A375 (cell line): Measurements from ENCODE around the gene KRTAP10-7. TPM values are rescaled to one million over a fixed set of nuclear protein-coding genes. Genes with fewer than 3 reads are reported as not detected.

Source experiments
- total RNA-seq: library from RNA; depleted of rRNA; stranded (reverse); fragments of >200 nt; shearing (Covaris generic); gene quantifications from 2 replicates; pipeline ENCODE4 v1.2.3, GENCODE V29; 2014; rRNA removed

KRTAP10-7 gene
- total RNA-seq: not detected in 2 replicates

GRCh38 chr21:44600118-44600978 lies at the start of gene KRTAP10-7:
Gene KRTAP10-7 (plus strand): TSS chr21:44600597. CDS start chr21:44600622, 25 bp downstream.

GRCh38 chr21:44551340-44551961 lies 48.9 kb upstream of the KRTAP10-7 start, which contains the start of gene KRTAP10-2:
Gene KRTAP10-2 (minus strand): TSS chr21:44551505. CDS start chr21:44551458, 47 bp downstream.

GRCh38 chr21:44558695-44559094 lies 41.7 kb upstream of the KRTAP10-7 start, which contains the start of gene KRTAP10-3:
Gene KRTAP10-3 (minus strand): TSS chr21:44558795. CDS start chr21:44558715, 80 bp downstream.

DNA sequence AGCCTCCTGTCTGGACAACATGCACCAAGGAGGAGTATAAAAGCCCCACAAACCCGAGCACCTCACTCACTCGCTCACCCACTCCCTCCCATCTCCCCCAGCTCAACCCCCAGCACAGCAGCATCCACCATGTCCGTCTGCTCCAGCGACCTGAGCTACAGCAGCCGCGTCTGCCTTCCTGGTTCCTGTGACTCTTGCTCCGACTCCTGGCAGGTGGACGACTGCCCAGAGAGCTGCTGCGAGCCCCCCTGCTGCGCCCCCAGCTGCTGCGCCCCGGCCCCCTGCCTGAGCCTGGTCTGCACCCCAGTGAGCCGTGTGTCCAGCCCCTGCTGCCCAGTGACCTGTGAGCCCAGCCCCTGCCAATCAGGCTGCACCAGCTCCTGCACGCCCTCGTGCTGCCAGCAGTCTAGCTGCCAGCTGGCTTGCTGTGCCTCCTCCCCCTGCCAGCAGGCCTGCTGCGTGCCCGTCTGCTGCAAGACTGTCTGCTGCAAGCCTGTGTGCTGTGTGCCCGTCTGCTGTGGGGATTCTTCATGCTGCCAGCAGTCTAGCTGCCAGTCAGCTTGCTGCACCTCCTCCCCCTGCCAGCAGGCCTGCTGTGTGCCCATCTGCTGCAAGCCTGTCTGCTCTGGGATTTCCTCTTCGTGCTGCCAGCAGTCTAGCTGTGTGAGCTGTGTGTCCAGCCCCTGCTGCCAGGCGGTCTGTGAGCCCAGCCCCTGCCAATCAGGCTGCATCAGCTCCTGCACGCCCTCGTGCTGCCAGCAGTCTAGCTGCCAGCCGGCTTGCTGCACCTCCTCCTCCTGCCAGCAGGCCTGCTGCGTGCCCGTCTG lies 26.6 kb upstream of the KRTAP10-7 start, which contains the start of gene KRTAP10-4:
Gene KRTAP10-4, plus strand, starts transcription at position 100 of the 827 bp plus-strand sequence. Its CDS starts 30 bp downstream, at position 130.

DNA sequence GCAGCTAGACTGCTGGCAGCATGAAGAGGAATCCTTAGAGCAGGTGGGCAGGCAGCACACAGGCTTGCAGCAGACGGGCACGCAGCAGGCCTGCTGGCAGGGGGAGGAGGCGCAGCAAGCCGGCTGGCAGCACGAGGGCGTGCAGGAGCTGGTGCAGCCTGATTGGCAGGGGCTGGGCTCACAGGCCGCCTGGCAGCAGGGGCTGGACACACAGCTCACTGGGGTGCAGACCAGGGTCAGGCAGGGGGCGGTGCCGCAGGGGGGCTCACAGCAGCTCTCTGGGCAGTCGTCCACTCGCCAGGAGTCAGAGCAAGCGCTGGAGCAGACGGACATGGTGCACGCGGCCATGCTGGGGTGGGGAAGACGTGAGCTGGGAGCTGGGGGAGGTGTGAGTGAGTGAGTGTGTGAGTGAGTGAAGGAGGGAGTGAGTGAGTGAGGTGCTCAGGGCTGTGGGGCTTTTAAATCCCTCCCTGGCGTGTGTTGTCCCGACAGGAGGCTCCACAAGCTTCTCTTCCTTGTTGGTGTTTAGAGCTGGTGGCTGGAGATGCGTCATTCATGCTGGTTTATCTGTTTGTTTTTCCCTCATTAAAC lies 20.1 kb upstream of the KRTAP10-7 start, which contains the start of gene KRTAP10-5:
Gene KRTAP10-5, minus strand, starts transcription at position 374 of the 591 bp plus-strand sequence. Its CDS starts 26 bp downstream, at position 348.

DNA sequence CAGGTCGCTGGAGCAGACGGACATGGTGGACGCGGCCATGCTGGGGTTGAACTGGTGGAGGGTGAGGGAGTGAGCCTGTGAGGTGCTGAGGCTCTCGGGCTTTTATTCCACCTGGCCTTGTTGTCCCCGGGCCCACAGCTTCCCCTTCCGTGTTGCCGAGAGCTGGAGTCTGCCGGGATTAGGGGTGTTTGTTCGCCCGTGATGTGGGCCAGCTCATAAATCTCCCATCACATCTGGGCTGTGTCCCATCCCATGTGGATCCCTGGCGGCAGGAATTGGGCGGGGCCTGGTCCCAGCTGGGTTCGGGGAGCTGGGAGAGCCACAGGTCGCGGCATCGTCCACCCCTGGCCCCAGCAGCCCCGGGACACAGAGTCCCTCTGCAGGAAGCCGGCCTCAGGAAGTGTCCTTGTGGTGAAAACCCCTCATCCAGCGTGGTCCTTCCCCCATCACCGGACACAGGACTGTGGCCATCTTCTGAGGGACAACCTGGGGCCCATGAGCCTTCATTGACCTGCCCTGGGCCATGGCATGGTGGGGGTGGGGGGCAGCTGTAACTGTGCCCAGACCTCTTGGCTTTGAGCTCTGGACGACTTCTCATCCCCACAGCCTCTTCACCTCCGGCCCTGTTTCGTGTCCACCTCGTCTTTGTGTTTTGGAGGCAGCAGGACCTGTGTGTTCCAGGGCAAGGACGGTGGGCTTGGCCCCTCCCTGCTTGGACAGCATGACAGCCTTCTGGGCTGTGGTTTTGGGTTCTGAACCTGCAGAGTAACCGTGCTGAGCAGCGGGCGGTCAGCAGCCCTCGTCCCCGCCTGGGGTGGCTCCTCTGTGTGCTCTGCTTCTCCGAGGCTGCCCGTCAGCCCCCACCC lies 7.7 kb upstream of the KRTAP10-7 start, which contains the start of gene KRTAP10-6:
Gene KRTAP10-6, minus strand, starts transcription at position 60 of the 866 bp plus-strand sequence. Its CDS starts 21 bp downstream, at position 39.

GRCh38 chr21:44612029-44612486 lies 11.7 kb downstream of the KRTAP10-7 start, which contains the start of gene KRTAP10-8:
Gene KRTAP10-8 (plus strand): TSS chr21:44612079. CDS start chr21:44612101, 22 bp downstream.

DNA sequence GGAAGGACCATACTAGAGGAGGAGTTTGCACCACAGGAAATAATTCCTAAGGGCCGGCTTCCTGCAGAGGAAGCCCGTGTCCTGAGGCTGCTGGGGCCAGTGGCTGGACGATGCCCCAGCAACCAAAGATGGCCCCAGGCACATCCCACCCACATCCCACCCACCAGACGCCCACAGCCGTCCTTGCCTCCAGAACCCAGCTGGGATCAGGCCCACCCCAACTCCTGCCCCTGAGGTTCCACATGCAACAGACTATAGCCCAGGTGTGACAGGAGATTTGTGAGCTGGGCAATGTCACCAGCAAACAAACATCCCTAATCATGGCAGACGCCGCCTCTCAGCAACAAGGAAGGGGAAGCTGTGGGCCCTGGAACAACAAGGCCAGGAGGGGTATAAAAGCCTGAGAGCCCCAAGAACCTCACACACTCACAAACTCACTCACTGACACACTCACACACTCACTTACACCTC lies 26.3 kb downstream of the KRTAP10-7 start, which contains the start of gene KRTAP10-9:
Gene KRTAP10-9, plus strand, starts transcription at position 421 of the 471 bp plus-strand sequence. CDS start 79 bp downstream, outside the sequence.

DNA sequence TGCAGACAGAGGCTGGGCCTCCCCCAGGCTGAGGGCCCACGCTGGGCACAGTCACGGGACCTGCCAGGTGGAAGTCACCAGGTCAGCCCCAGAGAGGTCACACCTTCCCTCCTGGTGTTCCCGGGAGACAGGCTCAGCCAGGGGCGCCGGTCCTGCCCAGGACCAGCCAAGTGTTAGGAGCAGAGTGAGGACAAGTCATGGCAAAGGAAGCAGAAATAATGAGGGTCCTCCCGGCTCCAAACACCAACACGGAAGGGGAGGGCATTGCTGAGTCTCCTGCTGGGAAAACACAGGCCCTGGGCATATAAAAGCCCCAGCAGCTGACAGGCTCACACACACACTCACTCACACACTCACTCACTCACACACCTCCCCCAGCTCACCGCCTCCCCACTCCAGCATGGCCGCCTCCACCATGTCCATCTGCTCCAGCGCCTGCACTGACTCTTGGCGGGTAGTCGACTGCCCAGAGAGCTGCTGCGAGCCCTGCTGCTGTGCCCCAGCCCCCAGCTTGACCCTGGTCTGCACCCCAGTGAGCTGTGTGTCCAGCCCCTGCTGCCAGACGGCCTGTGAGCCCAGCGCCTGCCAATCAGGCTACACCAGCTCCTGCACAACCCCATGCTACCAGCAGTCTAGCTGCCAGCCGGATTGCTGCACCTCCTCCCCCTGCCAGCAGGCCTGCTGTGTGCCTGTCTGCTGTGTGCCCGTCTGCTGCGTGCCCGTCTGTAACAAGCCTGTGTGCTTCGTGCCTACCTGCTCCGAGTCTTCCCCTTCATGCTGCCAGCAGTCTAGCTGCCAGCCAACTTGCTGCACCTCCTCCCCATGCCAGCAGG lies 36.8 kb downstream of the KRTAP10-7 start, which contains the start of gene KRTAP10-10:
Gene KRTAP10-10, plus strand, starts transcription at position 339 of the 833 bp plus-strand sequence. Its CDS starts 62 bp downstream, at position 401.

DNA sequence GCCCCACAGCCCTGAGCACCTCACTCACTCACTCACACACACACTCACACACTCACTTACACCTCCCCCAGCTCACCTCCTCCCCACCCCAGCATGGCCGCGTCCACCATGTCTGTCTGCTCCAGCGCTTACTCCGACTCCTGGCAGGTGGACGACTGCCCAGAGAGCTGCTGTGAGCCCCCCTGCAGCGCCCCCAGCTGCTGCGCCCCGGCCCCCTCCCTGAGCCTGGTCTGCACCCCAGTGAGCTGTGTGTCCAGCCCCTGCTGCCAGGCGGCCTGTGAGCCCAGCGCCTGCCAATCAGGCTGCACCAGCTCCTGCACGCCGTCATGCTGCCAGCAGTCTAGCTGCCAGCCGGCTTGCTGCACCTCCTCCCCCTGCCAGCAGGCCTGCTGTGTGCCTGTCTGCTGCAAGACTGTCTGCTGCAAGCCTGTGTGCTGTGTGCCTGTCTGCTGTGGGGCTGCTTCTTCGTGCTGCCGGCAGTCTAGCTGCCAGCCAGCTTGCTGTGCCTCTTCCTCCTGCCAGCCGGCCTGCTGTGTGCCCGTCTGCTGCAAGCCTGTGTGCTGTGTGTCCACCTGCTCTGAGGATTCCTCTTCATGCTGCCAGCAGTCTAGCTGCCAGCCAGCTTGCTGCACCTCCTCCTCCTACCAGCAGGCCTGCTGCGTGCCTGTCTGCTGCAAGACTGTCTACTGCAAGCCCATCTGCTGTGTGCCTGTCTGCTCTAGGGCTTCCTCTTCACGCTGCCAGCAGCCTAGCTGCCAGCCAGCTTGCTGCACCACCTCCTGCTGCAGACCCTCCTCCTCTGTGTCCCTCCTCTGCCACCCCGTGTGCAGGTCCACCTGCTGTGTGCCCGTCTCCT lies 46.2 kb downstream of the KRTAP10-7 start, which contains the start of gene KRTAP10-11:
Gene KRTAP10-11, plus strand, starts transcription at position 49 of the 856 bp plus-strand sequence. Its CDS starts 45 bp downstream, at position 94.

Other genes with a start within 250 kb of the KRTAP10-7 start
- 11.1 and 11.2 TPM in 2 replicates for gene TRPM2, start 247.0 kb upstream of the KRTAP10-7 start, total RNA-seq
- gene LRRC3, start 145.1 kb upstream of the KRTAP10-7 start, total RNA-seq: 0.08 and 0.11 TPM in 2 replicates
- not detected in 2 replicates for gene KRTAP10-1, start 60.4 kb upstream of the KRTAP10-7 start, total RNA-seq
- not detected in 2 replicates for gene KRTAP10-2, start 49.1 kb upstream of the KRTAP10-7 start, total RNA-seq
- gene KRTAP10-3, start 41.8 kb upstream of the KRTAP10-7 start, total RNA-seq: not detected in 2 replicates
- not detected in 2 replicates for gene KRTAP10-4, start 26.9 kb upstream of the KRTAP10-7 start, total RNA-seq
- not detected in 2 replicates for gene KRTAP10-5, start 20.0 kb upstream of the KRTAP10-7 start, total RNA-seq
- gene KRTAP10-6, start 8.1 kb upstream of the KRTAP10-7 start, total RNA-seq: not detected in 2 replicates
- not detected in 2 replicates for gene KRTAP10-8, start 11.5 kb downstream of the KRTAP10-7 start, total RNA-seq
- gene KRTAP10-9, start 26.5 kb downstream of the KRTAP10-7 start, total RNA-seq: not detected in 2 replicates
- gene KRTAP10-10, start 36.8 kb downstream of the KRTAP10-7 start, total RNA-seq: not detected in 2 replicates
- gene KRTAP10-11, start 45.8 kb downstream of the KRTAP10-7 start, total RNA-seq: not detected in 2 replicates
- gene KRTAP12-4, start 54.1 kb downstream of the KRTAP10-7 start, total RNA-seq: not detected in 2 replicates
- gene KRTAP12-3, start 57.3 kb downstream of the KRTAP10-7 start, total RNA-seq: not detected in 2 replicates
- not detected in 2 replicates for gene KRTAP12-2, start 66.3 kb downstream of the KRTAP10-7 start, total RNA-seq
- not detected in 2 replicates for gene KRTAP12-1, start 81.6 kb downstream of the KRTAP10-7 start, total RNA-seq
- not detected in 2 replicates for gene KRTAP10-12, start 96.6 kb downstream of the KRTAP10-7 start, total RNA-seq
- not detected in 2 replicates for gene TSPEAR, start 111.0 kb downstream of the KRTAP10-7 start, total RNA-seq
- 97.2 and 114 TPM in 2 replicates for gene UBE2G2, start 201.2 kb downstream of the KRTAP10-7 start, total RNA-seq
- 52.6 and 57.9 TPM in 2 replicates for gene SUMO3, start 217.5 kb downstream of the KRTAP10-7 start, total RNA-seq